Subcutaneous abdominal adipose tissue (tissue), 5 donors: ENCODE data around the gene CHST2.

Experiments
- H3K27ac ChIP-seq: one replicate; pipeline ENCODE4 v1.7.0; 2013; ENCODE audit warnings: low read depth, mild to moderate bottlenecking, inconsistent platforms, low read length, moderate library complexity
- H3K27me3 ChIP-seq, 5 donors: one replicate each; pipeline ENCODE4 v1.7.0; 2013; ENCODE audit warnings: low read length in 5 of 5, inconsistent platforms in 1 of 5; ENCODE audit not compliant: control insufficient read depth in 5 of 5, insufficient read depth in 4 of 5
- H3K36me3 ChIP-seq, 5 donors: one replicate each; pipeline ENCODE4 v1.7.0; 2013; ENCODE audit warnings: low read length in 5 of 5; ENCODE audit not compliant: control insufficient read depth in 5 of 5, insufficient read depth in 5 of 5
- H3K4me1 ChIP-seq, 5 donors: one replicate each; pipeline ENCODE4 v1.7.0; 2013; ENCODE audit warnings: low read length in 5 of 5, mild to moderate bottlenecking in 3 of 5, moderate library complexity in 1 of 5; ENCODE audit not compliant: control insufficient read depth in 5 of 5, insufficient read depth in 5 of 5
- H3K4me3 ChIP-seq, 5 donors: one replicate each; pipeline ENCODE4 v1.7.0; 2013; ENCODE audit warnings: low read length in 5 of 5, low read depth in 1 of 5
- H3K9ac ChIP-seq, 5 donors: one replicate each; pipeline ENCODE4 v1.7.0; 2013; ENCODE audit warnings: low read length in 5 of 5, mild to moderate bottlenecking in 4 of 5, moderate library complexity in 3 of 5
- H3K9me3 ChIP-seq, 5 donors: one replicate each; pipeline ENCODE4 v1.7.0; 2013; ENCODE audit warnings: low read length in 5 of 5; ENCODE audit not compliant: control insufficient read depth in 5 of 5
- donor health status: healthy.
- donor health status: healthy.
- donor health status: healthy.
- donor health status: healthy.
- donor health status: healthy.

The CHST2 gene

GRCh38 chr3:143098032-143098764 lies 21.4 kb upstream of the CHST2 start:
- Histone ChIP-seq H3K9me3 (peaks cover 0 to 3% (median 0%) of the 10 kb centered on the region in 5 donors), H3K27ac (no peak overlapping the region), H3K36me3 (no peaks in the 10 kb centered on the region), H3K4me3 (no peak overlapping the region), H3K4me1 (peaks cover 0 to 9% (median 0%) of the 10 kb centered on the region in 5 donors), H3K9ac (no peak overlapping the region), H3K27me3 (peaks cover 0 to 2% (median 0%) of the 10 kb centered on the region in 5 donors)

GRCh38 chr3:143099210-143099609 lies 20.4 kb upstream of the CHST2 start:
- H3K27me3 ChIP-seq = peaks cover 0 to 2% (median 0%) of the 10 kb centered on the region in 5 donors

GRCh38 chr3:143099690-143100089 lies 19.9 kb upstream of the CHST2 start:
- no peaks in the 10 kb centered on the region for H3K36me3 ChIP-seq

More at GRCh38 chr3:143099210-143099609, 20.4 kb upstream of the CHST2 start:
- Histone ChIP-seq H3K9ac (no peak overlapping the region), H3K4me3 (no peak overlapping the region), H3K36me3 (no peaks in the 10 kb centered on the region), H3K9me3 (peaks cover 0 to 6% (median 0%) of the 10 kb centered on the region in 5 donors), H3K4me1 (peaks cover 0 to 9% (median 0%) of the 10 kb centered on the region in 5 donors), H3K27ac (no peak overlapping the region)

GRCh38 chr3:143100451-143100850 lies 19.1 kb upstream of the CHST2 start:
- Histone ChIP-seq H3K9me3 (peaks cover 5 to 15% (median 12%) of the 10 kb centered on the region in 5 donors), H3K4me1 (peaks cover 0 to 9% (median 0%) of the 10 kb centered on the region in 5 donors), H3K4me3 (no peak overlapping the region), H3K27me3 (peaks cover 0 to 2% (median 0%) of the 10 kb centered on the region in 5 donors), H3K36me3 (no peaks in the 10 kb centered on the region), H3K27ac (no peak overlapping the region), H3K9ac (no peak overlapping the region)

More at GRCh38 chr3:143099690-143100089, 19.9 kb upstream of the CHST2 start:
- Histone ChIP-seq H3K27ac (no peak overlapping the region), H3K9me3 (peaks cover 0 to 8% (median 4%) of the 10 kb centered on the region in 5 donors), H3K9ac (no peak overlapping the region), H3K4me1 (peaks cover 0 to 9% (median 0%) of the 10 kb centered on the region in 5 donors), H3K27me3 (peaks cover 0 to 2% (median 0%) of the 10 kb centered on the region in 5 donors), H3K4me3 (no peak overlapping the region)

- no peak overlapping the region for H3K27ac ChIP-seq
- H3K4me1 ChIP-seq = peaks cover 0 to 9% (median 0%) of the 10 kb centered on the region in 5 donors
- H3K4me3 ChIP-seq = no peak overlapping the region
- no peak overlapping the region for H3K9ac ChIP-seq
- H3K9me3 ChIP-seq = peaks cover 7 to 25% (median 15%) of the 10 kb centered on the region in 5 donors
- no peaks in the 10 kb centered on the region for H3K36me3 ChIP-seq
- H3K27me3 ChIP-seq = peaks cover 0 to 2% (median 0%) of the 10 kb centered on the region in 5 donors
Observed at GRCh38 chr3:143101792-143102381, 17.7 kb upstream of the CHST2 start.

- Histone ChIP-seq H3K36me3 (no peaks in the 10 kb centered on the region), H3K9ac (no peak overlapping the region), H3K27me3 (peaks cover 0 to 2% (median 0%) of the 10 kb centered on the region in 5 donors), H3K9me3 (peaks cover 7 to 25% (median 15%) of the 10 kb centered on the region in 5 donors), H3K4me1 (peaks cover 0 to 9% (median 0%) of the 10 kb centered on the region in 5 donors), H3K4me3 (no peak overlapping the region), H3K27ac (no peak overlapping the region)
Observed at GRCh38 chr3:143103652-143104051, 15.9 kb upstream of the CHST2 start.

- no peaks in the 10 kb centered on the region for H3K36me3 ChIP-seq
- no peaks in the 10 kb centered on the region for H3K4me1 ChIP-seq
- no peak overlapping the region for H3K4me3 ChIP-seq
- H3K27ac ChIP-seq = no peak overlapping the region
- peaks cover 7 to 25% (median 15%) of the 10 kb centered on the region in 5 donors for H3K9me3 ChIP-seq
- H3K9ac ChIP-seq = no peak overlapping the region
- H3K27me3 ChIP-seq = no peaks in the 10 kb centered on the region
Observed at GRCh38 chr3:143105170-143105569, 14.4 kb upstream of the CHST2 start.

GRCh38 chr3:143109861-143110260 lies 9.7 kb upstream of the CHST2 start:
- Histone ChIP-seq H3K27ac (no peak overlapping the region), H3K27me3 (peaks cover 0 to 4% (median 0%) of the 10 kb centered on the region in 5 donors), H3K9ac (no peak overlapping the region), H3K4me1 (no peaks in the 10 kb centered on the region), H3K4me3 (no peak overlapping the region), H3K9me3 (peaks cover 7 to 15% (median 10%) of the 10 kb centered on the region in 5 donors), H3K36me3 (no peaks in the 10 kb centered on the region)

- Histone ChIP-seq H3K27ac (no peak overlapping the region), H3K4me1 (no peaks in the 10 kb centered on the region), H3K9me3 (peaks cover 2 to 10% (median 4%) of the 10 kb centered on the region in 5 donors), H3K4me3 (no peak overlapping the region), H3K36me3 (no peaks in the 10 kb centered on the region), H3K27me3 (peaks cover 0 to 4% (median 0%) of the 10 kb centered on the region in 5 donors), H3K9ac (no peak overlapping the region)
Observed at GRCh38 chr3:143110371-143110770, 9.2 kb upstream of the CHST2 start.

- no peaks in the 10 kb centered on the region for H3K9me3 ChIP-seq
- H3K4me1 ChIP-seq = peaks cover 0 to 33% (median 29%) of the 10 kb centered on the region in 5 donors
- H3K4me3 ChIP-seq = peak overlapping the region; percentile 29 to 96 (median 91)
- no peak overlapping the region for H3K27ac ChIP-seq
- H3K9ac ChIP-seq = peak overlapping the region in 3 of 5 donors; percentile 20 to 75 (median 67)
- H3K27me3 ChIP-seq = peaks cover 0 to 4% (median 0%) of the 10 kb centered on the region in 5 donors
- H3K36me3 ChIP-seq = peaks cover 0 to 3% (median 0%) of the 10 kb centered on the region in 5 donors
Observed at GRCh38 chr3:143118630-143119008, 952 bp upstream of the CHST2 start.
